IMR-90 (cell line): Measurements from ENCODE around the gene ADAMTS19. TPM values are rescaled to one million over a fixed set of nuclear protein-coding genes. Genes with fewer than 3 reads are reported as not detected.

Experiments used
- ATAC-seq: fragments of 200-7000 bp; cut with Tn5 transposase; 2 replicates; pipeline ENCODE4 v1.9.1; 2020; ENCODE audit warnings: low read depth, mild to moderate bottlenecking, moderate library complexity
- BruUV-seq: library from RNA; stranded (reverse); fragments of 400-500 nt; replicated peaks from 2 replicates; lab custom pipeline; 2021; lab: Mats Ljungman, UMichigan
- CTCF ChIA-PET: fragments of 300-600 bp; formaldehyde crosslinking; extraction: SDS; loops from one replicate; lab custom pipeline; 2021; ENCODE audit warnings: antibody characterized with exemption; lab: Yijun Ruan, JAX
- POLR2A ChIA-PET: fragments of 300-600 bp; sonication (Branson Sonifier 250); formaldehyde crosslinking; loops from one replicate; lab custom pipeline; 2022; ENCODE audit warnings: antibody characterized with exemption; ENCODE audit not compliant: unreplicated experiment; lab: Charles Lee
- DNase-seq: peaks from one replicate; pipeline ENCODE4 v3.0.0; 2013
- H2AFZ ChIP-seq: replicated peaks from 2 replicates; pipeline ENCODE3; 2013; ENCODE audit warnings: low read length, mild to moderate bottlenecking; ENCODE audit not compliant: poor library complexity
- H2AK5ac ChIP-seq: 2 replicates; pipeline ENCODE4 v1.6.1; 2013; ENCODE audit warnings: low read depth, low read length, inconsistent platforms
- H2AK9ac ChIP-seq: replicated peaks from 2 replicates; pipeline ENCODE3; 2013; ENCODE audit warnings: mild to moderate bottlenecking, low read depth, low read length, moderate library complexity; ENCODE audit not compliant: poor library complexity
- H2BK120ac ChIP-seq: 2 replicates; pipeline ENCODE4 v1.6.1; 2013; ENCODE audit warnings: low read depth, low read length, inconsistent platforms
- H2BK15ac ChIP-seq: 3 replicates; pipeline ENCODE4 v1.6.1; 2013; ENCODE audit warnings: low read depth, low read length, inconsistent platforms
- H2BK20ac ChIP-seq: 2 replicates; pipeline ENCODE4 v1.6.1; 2013; ENCODE audit warnings: low read depth, mild to moderate bottlenecking, inconsistent platforms, low read length, moderate library complexity
- H2BK5ac ChIP-seq: 2 replicates; pipeline ENCODE4 v1.6.1; 2013; ENCODE audit warnings: mild to moderate bottlenecking, low read depth, low read length, inconsistent platforms; ENCODE audit not compliant: poor library complexity, severe bottlenecking
- H3K14ac ChIP-seq: replicated peaks from 2 replicates; pipeline ENCODE4 v1.6.1; 2013; ENCODE audit warnings: low read depth, low read length, inconsistent platforms
- H3K18ac ChIP-seq: 2 replicates; pipeline ENCODE4 v1.6.1; 2013; ENCODE audit warnings: low read depth, low read length, control low read depth
- H3K23ac ChIP-seq: 2 replicates; pipeline ENCODE4 v1.6.1; 2013; ENCODE audit warnings: low read depth, low read length, inconsistent platforms
- H3K27ac ChIP-seq: 2 replicates; pipeline ENCODE4 v1.5.1; 2013; ENCODE audit warnings: mild to moderate bottlenecking, control low read depth, low read length; ENCODE audit not compliant: insufficient read depth
- H3K27me3 ChIP-seq: 2 replicates; pipeline ENCODE4 v1.6.1; 2013; ENCODE audit warnings: low read length; ENCODE audit not compliant: control insufficient read depth, insufficient read depth
- H3K36me3 ChIP-seq: 2 replicates; pipeline ENCODE4 v1.6.1; 2013; ENCODE audit warnings: low read length, mixed read lengths; ENCODE audit not compliant: control insufficient read depth, insufficient read depth
- H3K4ac ChIP-seq: 2 replicates; pipeline ENCODE4 v1.6.1; 2013; ENCODE audit warnings: low read depth, low read length, inconsistent platforms
- H3K4me1 ChIP-seq: 2 replicates; pipeline ENCODE4 v1.6.1; 2013; ENCODE audit warnings: low read length, mixed read lengths; ENCODE audit not compliant: control insufficient read depth, insufficient read depth
- H3K4me2 ChIP-seq: 2 replicates; pipeline ENCODE4 v1.6.1; 2013; ENCODE audit warnings: low read depth, mild to moderate bottlenecking, control low read depth, low read length, moderate library complexity
- H3K4me3 ChIP-seq: 2 replicates; pipeline ENCODE4 v1.5.1; 2013; ENCODE audit warnings: low read depth, mild to moderate bottlenecking, control low read depth, low read length, moderate library complexity; ENCODE audit not compliant: insufficient read depth
- H3K56ac ChIP-seq: 2 replicates; pipeline ENCODE4 v1.6.1; 2013; ENCODE audit warnings: low read length, inconsistent platforms; ENCODE audit not compliant: insufficient read depth; ENCODE audit errors: extremely low read depth
- H3K79me1 ChIP-seq, 2 experiments: 2 replicates each; pipeline ENCODE4 v1.6.1; 2013; ENCODE audit warnings: low read length in 2 of 2, inconsistent platforms in 1 of 2, low read depth in 1 of 2
- H3K9ac ChIP-seq: 2 replicates; pipeline ENCODE4 v1.6.1; 2013; ENCODE audit warnings: low read depth, low read length, control low read depth
- H3K9me1 ChIP-seq: 2 replicates; pipeline ENCODE4 v1.6.1; 2013; ENCODE audit warnings: low read length, inconsistent platforms; ENCODE audit not compliant: insufficient read depth
- H3K9me3 ChIP-seq: 2 replicates; pipeline ENCODE4 v1.6.1; 2013; ENCODE audit warnings: low read length; ENCODE audit not compliant: control insufficient read depth, insufficient read depth
- H4K20me1 ChIP-seq: 2 replicates; pipeline ENCODE4 v1.6.1; 2013; ENCODE audit warnings: low read length, inconsistent platforms; ENCODE audit not compliant: insufficient read depth
- H4K5ac ChIP-seq: 2 replicates; pipeline ENCODE4 v1.6.1; 2013; ENCODE audit warnings: mild to moderate bottlenecking, low read depth, low read length, control low read depth
- H4K8ac ChIP-seq, 2 experiments: 2 replicates each; pipeline ENCODE4 v1.6.1; 2013; ENCODE audit warnings: low read depth in 2 of 2, low read length in 2 of 2, control low read depth in 1 of 2, inconsistent platforms in 1 of 2
- H4K91ac ChIP-seq: 2 replicates; pipeline ENCODE4 v1.6.1; 2013; ENCODE audit warnings: low read depth, low read length, inconsistent platforms; ENCODE audit not compliant: insufficient read depth
- BHLHE40 ChIP-seq: fragments of 150-350 bp; IDR thresholded peaks from 2 replicates; pipeline ENCODE4 v1.6.1; 2016; ENCODE audit warnings: mild to moderate bottlenecking, low read depth, low read length
- CEBPB ChIP-seq: IDR thresholded peaks from 2 replicates; pipeline ENCODE4 v1.6.1; 2012; ENCODE audit warnings: low read depth, low read length, improper control_type of control experiment
- CHD1 ChIP-seq: IDR thresholded peaks from 2 replicates; pipeline ENCODE4 v1.6.1; 2012; ENCODE audit warnings: low read depth, low read length, improper control_type of control experiment
- FOS ChIP-seq: fragments of 150-350 bp; IDR thresholded peaks from 2 replicates; pipeline ENCODE4 v1.6.1; 2016; ENCODE audit warnings: low read depth, low read length
- MAFK ChIP-seq: IDR thresholded peaks from 2 replicates; pipeline ENCODE4 v1.6.1; 2012; ENCODE audit warnings: low read depth, low read length, improper control_type of control experiment
- MAZ ChIP-seq: IDR thresholded peaks from 2 replicates; pipeline ENCODE4 v1.6.1; 2012; ENCODE audit warnings: low read depth, mild to moderate bottlenecking, low read length, improper control_type of control experiment, moderate library complexity, borderline replicate concordance
- MXI1 ChIP-seq: IDR thresholded peaks from 2 replicates; pipeline ENCODE4 v1.6.1; 2012; ENCODE audit warnings: low read depth, mild to moderate bottlenecking, low read length, moderate library complexity, borderline replicate concordance
- NFE2L2 ChIP-seq: fragments of 150-350 bp; IDR thresholded peaks from 2 replicates; pipeline ENCODE4 v1.6.1; 2016; ENCODE audit warnings: low read depth, mild to moderate bottlenecking, low read length
- POLR2A ChIP-seq: IDR thresholded peaks from 2 replicates; pipeline ENCODE4 v1.6.1; 2012; ENCODE audit warnings: mild to moderate bottlenecking, low read depth, low read length
- RAD21 ChIP-seq: IDR thresholded peaks from 2 replicates; pipeline ENCODE4 v1.6.1; 2012; ENCODE audit warnings: low read length, improper control_type of control experiment
- RCOR1 ChIP-seq: IDR thresholded peaks from 2 replicates; pipeline ENCODE4 v1.6.1; 2012; ENCODE audit warnings: mild to moderate bottlenecking, low read length, improper control_type of control experiment; ENCODE audit not compliant: insufficient replicate concordance
- RFX5 ChIP-seq: IDR thresholded peaks from 2 replicates; pipeline ENCODE4 v1.8.0; 2012; ENCODE audit warnings: low read depth, mild to moderate bottlenecking, low read length, moderate library complexity
- SMC3 ChIP-seq: fragments of 150-350 bp; IDR thresholded peaks from 2 replicates; pipeline ENCODE4 v1.6.1; 2016; ENCODE audit warnings: low read depth, mild to moderate bottlenecking, antibody characterized with exemption, low read length, moderate library complexity
- WGBS, 2 experiments: methylation state at CpG; one replicate each; pipeline versions ENCODE4 v1.1.5 to v1.1.7; 2013; ENCODE audit warnings: missing lambda C conversion rate in 2 of 2; ENCODE audit not compliant: insufficient read length in 1 of 2; ENCODE audit errors: extremely low coverage in 2 of 2; 5-methylcytosine and 5-hydroxymethylcytosine counted together
- dilution Hi-C: fragments of 300-500 bp; cut with HindIII; formaldehyde crosslinking; loops from one replicate; pipeline ENCODE4 v1.14.3; 2018; ENCODE audit warnings: low sequenced_read_pairs; ENCODE audit not compliant: unreplicated experiment
- in situ Hi-C: fragments of 300-500 bp; cut with MboI; formaldehyde crosslinking; loops from 3 replicates; pipeline ENCODE4 v1.14.3; 2019; ENCODE audit warnings: low sequenced_read_pairs, inconsistent platforms, mixed read lengths
- intact Hi-C: fragments of 100-400 bp; cut with micrococcal nuclease; formaldehyde crosslinking; loops from 2 replicates; pipeline ENCODE4 v1.10.0; 2022
- polyA plus RNA-seq, 3 experiments: library from polyadenylated mRNA; depleted of rRNA; stranded (reverse); fragments of >200 nt; gene quantifications; 2 replicates each; pipeline ENCODE4 v1.2.3, GENCODE V29; 2012; ENCODE audit warnings: low replicate concordance in 1 of 3
- total RNA-seq: library from RNA; depleted of rRNA; stranded (reverse); fragments of >200 nt; gene quantifications from 2 replicates; pipeline ENCODE4 v1.2.3, GENCODE V29; 2012
- TF ChIP-seq, protein P1 (sequence below): conservative IDR thresholded peaks from 2 replicates; pipeline ENCODE4 v1.5.1; 2012; ENCODE audit warnings: mild to moderate bottlenecking, low read depth, low read length, improper control_type of control experiment
- TF ChIP-seq, protein P2 (sequence below): fragments of 150-350 bp; IDR thresholded peaks from 2 replicates; pipeline ENCODE4 v1.6.1; 2016; ENCODE audit warnings: low read depth, mild to moderate bottlenecking, low read length, moderate library complexity, borderline replicate concordance

The ADAMTS19 gene
- total and polyA plus RNA-seq, 2 of the 4 experiments (the other 2 are of a cell fraction): under 0.01 to 0.17 TPM

GRCh38 chr5:129438322-129438721 lies 21.8 kb upstream of the ADAMTS19 start:
- no peaks in the 10 kb centered on the region for H3K27me3 ChIP-seq
- no peak overlapping the region for H3K27ac ChIP-seq
- no TSS peak for BruUV-seq
- dilution Hi-C loops: no loop called here
- in situ Hi-C loops: no loop called here
- no peak overlapping the region for H4K91ac ChIP-seq
- H2AFZ ChIP-seq: no peak overlapping the region
- no peak overlapping the region for H4K8ac ChIP-seq
- no peak overlapping the region for H3K9ac ChIP-seq
- no peaks in the 10 kb centered on the region for H3K36me3 ChIP-seq
- WGBS, 2 experiments: no CpG with 5 or more reads among the region's 3 CpGs
- H3K4me1 ChIP-seq: no peaks in the 10 kb centered on the region
- no peaks in the 10 kb centered on the region for H3K9me3 ChIP-seq
- no peak overlapping the region for H3K4me2 ChIP-seq
- H4K20me1 ChIP-seq: no peaks in the 10 kb centered on the region
- no peak overlapping the region for H3K4me3 ChIP-seq
- no peak overlapping the region for H2BK120ac ChIP-seq
- POLR2A ChIA-PET: no interaction called here
- H3K9me1 ChIP-seq: no peaks in the 10 kb centered on the region
- no peak overlapping the region for H2BK15ac ChIP-seq
- no peak overlapping the region for H2BK5ac ChIP-seq
- ATAC-seq (no peak), DNase-seq (no peak)
- H3K14ac ChIP-seq: no peak overlapping the region
- H2AK5ac ChIP-seq: no peak overlapping the region
- intact Hi-C loops: no loop called here
- H3K23ac ChIP-seq: no peak overlapping the region
- no peak overlapping the region for H4K5ac ChIP-seq
- CTCF ChIA-PET: interaction anchor here (1.0 kb wide), 1 partner anchor 414 kb away, joined by 3 read pairs; no protein-coding TSS in a partner anchor
- H3K4ac ChIP-seq: no peak overlapping the region
- H3K79me1 ChIP-seq: no peaks in the 10 kb centered on the region
- no peak overlapping the region for H2BK20ac ChIP-seq
- H3K56ac ChIP-seq: no peak overlapping the region
- TF ChIP-seq MXI1 (no peak), SMC3 (no peak), RCOR1 (no peak), POLR2A (no peak), BHLHE40 (no peak), NFE2L2 (no peak), CHD1 (no peak), RAD21 (no peak), MAZ (no peak), RFX5 (no peak), MAFK (no peak), CEBPB (no peak), FOS (no peak)
- TF ChIP-seq, protein P1, sequence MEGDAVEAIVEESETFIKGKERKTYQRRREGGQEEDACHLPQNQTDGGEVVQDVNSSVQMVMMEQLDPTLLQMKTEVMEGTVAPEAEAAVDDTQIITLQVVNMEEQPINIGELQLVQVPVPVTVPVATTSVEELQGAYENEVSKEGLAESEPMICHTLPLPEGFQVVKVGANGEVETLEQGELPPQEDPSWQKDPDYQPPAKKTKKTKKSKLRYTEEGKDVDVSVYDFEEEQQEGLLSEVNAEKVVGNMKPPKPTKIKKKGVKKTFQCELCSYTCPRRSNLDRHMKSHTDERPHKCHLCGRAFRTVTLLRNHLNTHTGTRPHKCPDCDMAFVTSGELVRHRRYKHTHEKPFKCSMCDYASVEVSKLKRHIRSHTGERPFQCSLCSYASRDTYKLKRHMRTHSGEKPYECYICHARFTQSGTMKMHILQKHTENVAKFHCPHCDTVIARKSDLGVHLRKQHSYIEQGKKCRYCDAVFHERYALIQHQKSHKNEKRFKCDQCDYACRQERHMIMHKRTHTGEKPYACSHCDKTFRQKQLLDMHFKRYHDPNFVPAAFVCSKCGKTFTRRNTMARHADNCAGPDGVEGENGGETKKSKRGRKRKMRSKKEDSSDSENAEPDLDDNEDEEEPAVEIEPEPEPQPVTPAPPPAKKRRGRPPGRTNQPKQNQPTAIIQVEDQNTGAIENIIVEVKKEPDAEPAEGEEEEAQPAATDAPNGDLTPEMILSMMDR: no peak
- TF ChIP-seq, protein P2, sequence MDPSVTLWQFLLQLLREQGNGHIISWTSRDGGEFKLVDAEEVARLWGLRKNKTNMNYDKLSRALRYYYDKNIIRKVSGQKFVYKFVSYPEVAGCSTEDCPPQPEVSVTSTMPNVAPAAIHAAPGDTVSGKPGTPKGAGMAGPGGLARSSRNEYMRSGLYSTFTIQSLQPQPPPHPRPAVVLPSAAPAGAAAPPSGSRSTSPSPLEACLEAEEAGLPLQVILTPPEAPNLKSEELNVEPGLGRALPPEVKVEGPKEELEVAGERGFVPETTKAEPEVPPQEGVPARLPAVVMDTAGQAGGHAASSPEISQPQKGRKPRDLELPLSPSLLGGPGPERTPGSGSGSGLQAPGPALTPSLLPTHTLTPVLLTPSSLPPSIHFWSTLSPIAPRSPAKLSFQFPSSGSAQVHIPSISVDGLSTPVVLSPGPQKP: no peak
- H2AK9ac ChIP-seq: no peak overlapping the region
- H3K18ac ChIP-seq: no peak overlapping the region
